Breast epithelium (tissue), 4 donors: ENCODE data around the gene CDH4. TPM values are rescaled to one million over a fixed set of nuclear protein-coding genes. Genes with fewer than 3 reads are reported as not detected.

ENCODE experiments used
- DNase-seq, 2 donors: peaks; one replicate each; pipeline ENCODE4 v3.0.0-alpha.2; 2019; ENCODE audit warnings: low spot score in 2 of 2
- H3K27ac ChIP-seq, 2 donors: fragments of 200-600 bp; sonication (generic) in 1 of 2; one replicate each; pipeline ENCODE4 v1.5.1; 2016 to 2019; ENCODE audit warnings: mild to moderate bottlenecking in 1 of 2
- H3K27me3 ChIP-seq, 2 donors: fragments of 200-600 bp; sonication (generic) in 1 of 2; one replicate each; pipeline versions ENCODE4 v1.5.1 to v1.6.0; 2017 to 2019; ENCODE audit warnings: control low read depth in 1 of 2, mild to moderate bottlenecking in 1 of 2
- H3K36me3 ChIP-seq: fragments of 200-600 bp; one replicate; pipeline ENCODE4 v1.5.1; 2019
- H3K4me1 ChIP-seq, 2 donors: fragments of 200-600 bp; sonication (generic); one replicate each; pipeline ENCODE4 v1.5.1; 2016 to 2019; ENCODE audit warnings: control low read depth in 1 of 2
- H3K4me3 ChIP-seq, 3 donors: fragments of 200-600 bp; sonication (generic); 1 replicate in 2 of 3; 2 replicates in 1 of 3; pipeline ENCODE4 v1.5.1; 2016 to 2019; ENCODE audit warnings: mild to moderate bottlenecking in 3 of 3, moderate library complexity in 2 of 3
- H3K9me3 ChIP-seq, 2 donors: fragments of 200-600 bp; sonication (generic) in 1 of 2; one replicate each; pipeline ENCODE4 v1.5.1; 2016 to 2019; ENCODE audit warnings: control low read depth in 1 of 2
- POLR2A ChIP-seq: fragments of 450-650 bp; IDR thresholded peaks from one replicate; pipeline ENCODE4 v1.6.1; 2016; ENCODE audit warnings: antibody characterized with exemption, mild to moderate bottlenecking, moderate library complexity
- POLR2AphosphoS5 ChIP-seq, 3 donors: sonication (generic); formaldehyde crosslinking; IDR thresholded peaks; one replicate each; pipeline ENCODE4 v1.6.1; 2017; ENCODE audit warnings: antibody characterized with exemption in 3 of 3
- intact Hi-C: fragments of 100-400 bp; cut with DNase I; formaldehyde crosslinking; loops from one replicate; pipeline ENCODE4 v1.15.1; 2023; ENCODE audit warnings: low total_unique reads
- total RNA-seq, 3 donors: library from RNA; depleted of rRNA; stranded (reverse); fragments of >200 nt; gene quantifications; one replicate each; pipeline ENCODE4 v1.1.0, GENCODE V29; 2016
- TF ChIP-seq, protein P1 (sequence below), 3 donors: fragments of 450-650 bp; IDR thresholded peaks; one replicate each; pipeline ENCODE4 v1.5.1; 2016 to 2017; ENCODE audit warnings: antibody characterized with exemption in 3 of 3, mild to moderate bottlenecking in 3 of 3, moderate library complexity in 3 of 3

The CDH4 gene
- total RNA-seq, 3 donors from 2014 or later: under 0.01 TPM; not detected in 2

DNA sequence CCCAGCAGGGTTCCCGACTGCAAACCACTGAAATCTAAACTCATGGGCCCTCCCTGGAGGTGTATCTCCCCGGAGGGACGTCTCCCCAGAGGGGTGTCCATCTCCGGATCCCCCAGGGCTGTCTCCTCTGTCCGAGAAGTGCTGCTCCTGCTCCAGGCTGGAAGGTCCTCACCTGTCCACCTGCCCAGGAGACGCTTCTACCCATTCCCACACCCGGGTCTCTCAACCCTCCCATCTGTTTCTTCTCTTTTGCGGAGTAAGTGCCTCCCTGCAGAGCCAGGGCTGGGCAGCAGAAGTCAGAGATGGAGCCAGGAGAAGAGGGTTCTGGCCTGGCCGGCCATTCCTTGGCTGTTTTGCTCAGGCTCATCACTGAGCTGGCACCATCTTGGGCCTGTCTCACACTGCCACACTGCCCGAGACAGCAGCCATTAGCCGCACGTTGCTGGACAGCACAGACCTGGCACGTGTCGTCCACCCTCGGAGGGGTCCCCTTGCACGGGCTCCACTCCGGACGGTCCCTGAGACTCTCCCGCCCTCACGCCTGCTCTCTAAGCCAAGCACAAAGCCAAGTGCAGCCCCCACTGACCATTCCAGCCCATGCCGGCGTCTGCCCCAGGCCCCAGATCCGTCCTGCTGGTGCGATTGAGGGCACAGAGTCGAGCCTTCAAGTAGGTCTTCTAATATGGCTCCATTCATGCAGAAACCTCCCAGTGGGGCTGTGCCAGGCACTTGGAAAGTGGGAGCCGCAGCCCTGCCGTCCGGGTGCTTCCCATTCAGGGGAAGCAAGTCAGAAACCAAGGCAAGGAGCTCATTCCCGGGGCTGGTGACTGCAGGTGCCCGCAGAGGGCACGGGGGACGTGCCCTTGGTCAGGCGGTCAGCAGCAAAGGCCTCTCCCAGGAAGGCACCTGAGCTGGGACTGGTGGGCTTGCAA is 445.9 kb downstream of the CDH4 start:
- TF ChIP-seq POLR2AphosphoS5 (IDR thresholded peaks at IDR 0.05): no peak
- TF ChIP-seq POLR2A: no peak
- TF ChIP-seq, protein P1, sequence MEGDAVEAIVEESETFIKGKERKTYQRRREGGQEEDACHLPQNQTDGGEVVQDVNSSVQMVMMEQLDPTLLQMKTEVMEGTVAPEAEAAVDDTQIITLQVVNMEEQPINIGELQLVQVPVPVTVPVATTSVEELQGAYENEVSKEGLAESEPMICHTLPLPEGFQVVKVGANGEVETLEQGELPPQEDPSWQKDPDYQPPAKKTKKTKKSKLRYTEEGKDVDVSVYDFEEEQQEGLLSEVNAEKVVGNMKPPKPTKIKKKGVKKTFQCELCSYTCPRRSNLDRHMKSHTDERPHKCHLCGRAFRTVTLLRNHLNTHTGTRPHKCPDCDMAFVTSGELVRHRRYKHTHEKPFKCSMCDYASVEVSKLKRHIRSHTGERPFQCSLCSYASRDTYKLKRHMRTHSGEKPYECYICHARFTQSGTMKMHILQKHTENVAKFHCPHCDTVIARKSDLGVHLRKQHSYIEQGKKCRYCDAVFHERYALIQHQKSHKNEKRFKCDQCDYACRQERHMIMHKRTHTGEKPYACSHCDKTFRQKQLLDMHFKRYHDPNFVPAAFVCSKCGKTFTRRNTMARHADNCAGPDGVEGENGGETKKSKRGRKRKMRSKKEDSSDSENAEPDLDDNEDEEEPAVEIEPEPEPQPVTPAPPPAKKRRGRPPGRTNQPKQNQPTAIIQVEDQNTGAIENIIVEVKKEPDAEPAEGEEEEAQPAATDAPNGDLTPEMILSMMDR (IDR thresholded peaks at IDR 0.05): no peak

DNA sequence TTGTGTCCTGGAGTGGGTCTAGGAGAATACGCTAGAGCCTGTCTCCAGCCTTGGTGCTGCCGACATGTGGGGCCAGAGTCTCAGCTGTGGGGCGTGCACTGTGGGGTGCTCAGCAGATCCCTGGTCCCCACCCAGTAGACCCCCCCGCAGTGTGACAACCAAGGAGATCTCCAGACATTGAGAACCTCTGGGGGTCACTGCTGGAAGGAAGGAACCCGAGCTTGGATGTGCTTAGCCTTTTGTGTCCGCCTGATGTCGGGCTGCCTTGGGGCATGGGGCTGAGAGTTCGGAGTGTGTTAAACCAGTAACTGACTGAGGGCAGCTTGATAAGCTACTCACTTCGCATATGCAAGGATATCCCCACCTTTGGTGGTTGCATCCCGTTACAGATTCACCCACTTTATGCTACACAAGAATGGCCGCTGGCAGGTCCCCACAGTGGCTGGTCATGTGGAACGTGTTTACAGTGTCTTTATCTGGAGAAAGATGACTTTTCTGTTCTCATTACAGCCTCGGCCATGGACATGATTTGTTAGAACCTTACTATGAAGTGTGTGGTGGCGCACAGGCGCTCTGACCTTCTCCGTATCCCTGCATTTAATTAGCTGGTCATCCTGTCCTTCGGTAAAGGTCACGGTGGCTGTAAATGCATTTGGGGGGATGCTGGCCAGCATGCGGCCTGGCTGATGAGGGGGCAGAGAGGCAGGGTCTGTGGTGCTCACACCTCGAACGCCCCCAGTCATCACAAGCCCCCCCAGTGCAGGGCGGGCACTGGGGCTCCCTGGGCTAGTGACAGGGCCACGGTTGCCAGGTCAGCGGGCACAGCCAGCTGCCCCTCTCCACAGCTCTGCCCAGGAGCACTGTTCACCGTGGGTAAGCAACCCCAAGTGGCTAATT is 446.8 kb downstream of the CDH4 start:
- Histone ChIP-seq H3K27ac (no peak overlapping the region), H3K4me3 (no peak overlapping the region), H3K9me3 (no peaks in the 10 kb centered on the region), H3K36me3 (no peaks in the 10 kb centered on the region), H3K4me1 (no peaks in the 10 kb centered on the region), H3K27me3 (peaks cover 0 to 22% of the 10 kb centered on the region in 2 donors)
- TF ChIP-seq POLR2AphosphoS5 (IDR thresholded peaks at IDR 0.05): no peak
- TF ChIP-seq POLR2A: no peak
- TF ChIP-seq, protein P1 (IDR thresholded peaks at IDR 0.05): no peak
- intact Hi-C loops: no loop called here
- DNase-seq: no peak

More for the DNA sequence above, 445.9 kb downstream of the CDH4 start:
- no peaks in the 10 kb centered on the region for H3K4me1 ChIP-seq
- intact Hi-C loops: no loop called here
- no peak for DNase-seq
- no peaks in the 10 kb centered on the region for H3K9me3 ChIP-seq
- peaks cover 0 to 22% of the 10 kb centered on the region in 2 donors for H3K27me3 ChIP-seq
- H3K27ac ChIP-seq: no peak overlapping the region
- no peak overlapping the region for H3K4me3 ChIP-seq
- H3K36me3 ChIP-seq: no peaks in the 10 kb centered on the region

DNA sequence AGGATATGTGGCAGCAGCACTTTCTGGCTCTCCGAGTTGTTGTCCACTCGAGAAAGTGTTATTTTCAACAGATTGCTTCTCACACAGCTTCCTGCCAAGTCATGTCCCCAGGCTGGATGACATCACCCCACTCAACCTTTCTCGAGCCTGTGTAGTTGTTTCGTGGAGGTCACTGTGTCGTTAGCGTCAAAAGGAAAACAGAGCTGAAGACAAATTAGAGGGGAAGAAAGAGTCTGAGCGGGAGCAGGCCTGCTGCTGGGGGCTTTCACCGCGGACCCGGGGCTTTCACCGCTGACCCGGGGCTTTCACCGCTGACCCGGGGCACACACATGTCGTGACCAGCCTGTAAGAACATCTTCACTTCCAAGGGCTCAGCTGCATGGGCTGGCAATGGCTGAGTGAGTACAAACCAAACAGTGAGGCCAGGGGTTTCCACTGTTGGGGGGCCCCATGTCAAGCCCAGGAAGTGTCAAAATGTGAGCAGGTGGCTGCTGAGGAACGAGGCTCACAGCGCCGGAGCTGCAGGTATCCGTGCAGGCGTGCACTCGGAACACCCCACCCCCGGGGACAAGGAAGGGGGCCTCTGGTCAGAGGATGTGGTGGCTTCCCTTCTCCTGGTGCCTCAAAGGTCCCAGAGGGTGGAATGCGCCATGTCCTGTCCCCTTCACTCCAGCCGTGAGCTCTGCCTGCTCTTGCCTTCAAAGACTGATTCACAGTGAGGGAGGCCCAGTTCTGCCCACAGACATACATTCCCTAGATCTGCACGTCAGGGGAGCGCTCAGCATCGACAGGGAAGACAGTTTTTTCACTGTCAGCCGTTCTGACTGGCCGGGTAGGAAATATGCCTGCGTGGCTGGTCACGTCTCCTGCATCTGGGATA is 447.7 kb downstream of the CDH4 start:
- no peak for DNase-seq
- intact Hi-C loops: no loop called here
- Histone ChIP-seq H3K4me3 (no peak overlapping the region), H3K27me3 (peaks cover 0 to 27% of the 10 kb centered on the region in 2 donors), H3K4me1 (no peaks in the 10 kb centered on the region), H3K36me3 (no peaks in the 10 kb centered on the region), H3K27ac (no peak overlapping the region), H3K9me3 (no peaks in the 10 kb centered on the region)
- TF ChIP-seq, protein P1 (IDR thresholded peaks at IDR 0.05): no peak
- TF ChIP-seq POLR2AphosphoS5 (IDR thresholded peaks at IDR 0.05) (no peak), POLR2A (no peak)

DNA sequence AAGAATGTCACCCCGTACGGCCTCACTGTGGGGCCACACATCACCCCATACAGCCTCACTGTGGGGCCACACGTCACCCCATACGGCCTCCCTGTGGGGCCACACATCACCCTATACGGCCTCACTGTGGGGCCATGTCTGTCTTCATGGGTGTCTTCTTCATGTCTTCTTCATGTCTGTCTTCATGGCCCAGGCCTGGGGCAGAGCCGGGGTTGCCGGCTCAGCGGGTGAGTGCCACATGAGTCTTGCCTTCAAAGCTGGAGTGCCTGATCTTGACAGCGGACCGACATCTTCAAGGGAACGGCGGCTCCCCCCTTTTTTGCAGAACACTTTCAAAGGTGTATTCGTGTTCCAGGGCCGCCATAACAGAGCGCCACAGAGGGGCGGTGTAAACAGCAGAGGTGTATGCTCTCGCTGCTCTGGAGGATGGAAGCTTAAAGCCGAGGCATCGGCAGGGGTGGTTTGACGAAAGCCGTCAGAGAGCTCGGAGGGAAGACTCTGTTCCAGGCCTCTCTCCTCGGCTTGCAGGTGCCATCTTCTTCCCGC is 448.6 kb downstream of the CDH4 start:
- H3K4me1 ChIP-seq: no peaks in the 10 kb centered on the region
- H3K27me3 ChIP-seq: peaks cover 0 to 26% of the 10 kb centered on the region in 2 donors
- intact Hi-C loops: no loop called here
- H3K27ac ChIP-seq: no peak overlapping the region
- DNase-seq: no peak
- TF ChIP-seq POLR2A (no peak), POLR2AphosphoS5 (IDR thresholded peaks at IDR 0.05) (no peak)
- TF ChIP-seq, protein P1 (IDR thresholded peaks at IDR 0.05): no peak
- no peaks in the 10 kb centered on the region for H3K36me3 ChIP-seq
- H3K4me3 ChIP-seq: no peak overlapping the region
- H3K9me3 ChIP-seq: no peaks in the 10 kb centered on the region
